HL-60 (cell line): Measurements from ENCODE around the gene RNF141.

ENCODE experiments used
- DNase-seq, 2 experiments: peaks; one replicate each; pipeline ENCODE4 v3.0.0-alpha.2; 2010 to 2020; ENCODE audit warnings: low read depth in 1 of 2, low spot score in 1 of 2
- H3K27ac ChIP-seq: fragments of 250-450 bp; sonication (Bioruptor Pico); replicated peaks from 2 replicates; pipeline ENCODE4 v1.5.1; 2020; ENCODE audit warnings: mild to moderate bottlenecking, moderate library complexity
- H3K27me3 ChIP-seq: fragments of 250-450 bp; sonication (Bioruptor Pico); 2 replicates; pipeline ENCODE4 v1.5.1; 2021; ENCODE audit warnings: mild to moderate bottlenecking, moderate library complexity; ENCODE audit not compliant: insufficient read depth, poor library complexity, severe bottlenecking
- H3K4me3 ChIP-seq: replicated peaks from 2 replicates; pipeline ENCODE4 v1.5.1; 2011; ENCODE audit warnings: mild to moderate bottlenecking, control low read depth, low read length; ENCODE audit not compliant: insufficient read depth
- CTCF ChIP-seq: IDR thresholded peaks from one replicate; pipeline ENCODE4 v1.5.1; 2011; ENCODE audit warnings: low read length, control low read depth, inconsistent platforms; ENCODE audit not compliant: insufficient read depth
- GABPA ChIP-seq: IDR thresholded peaks from 2 replicates; pipeline ENCODE4 v1.6.1; 2012; ENCODE audit warnings: low read depth
- POLR2AphosphoS5 ChIP-seq: IDR thresholded peaks from 2 replicates; pipeline ENCODE4 v1.6.1; 2012; ENCODE audit warnings: low read depth
- REST ChIP-seq: IDR thresholded peaks from 2 replicates; pipeline ENCODE4 v1.6.1; 2012; ENCODE audit warnings: low read depth; ENCODE audit not compliant: insufficient replicate concordance
- SPI1 ChIP-seq: IDR thresholded peaks from 2 replicates; pipeline ENCODE4 v1.6.1; 2012; ENCODE audit warnings: low read depth, mild to moderate bottlenecking, borderline replicate concordance

RNF141 gene

GRCh38 chr11:10561947-10562346, 21.0 kb upstream of the RNF141 start:
- DNase-seq = no peak
- TF ChIP-seq GABPA (no peak), POLR2AphosphoS5 (no peak), SPI1 (no peak), REST (no peak), CTCF (no peak)
- no peak overlapping the region for H3K4me3 ChIP-seq
- no peaks in the 10 kb centered on the region for H3K27me3 ChIP-seq
- H3K27ac ChIP-seq = no peak overlapping the region

- Histone ChIP-seq H3K4me3 (no peak overlapping the region), H3K27ac (no peak overlapping the region), H3K27me3 (no peaks in the 10 kb centered on the region)
- DNase-seq = no peak
- TF ChIP-seq GABPA (no peak), REST (no peak), POLR2AphosphoS5 (no peak), SPI1 (no peak), CTCF (no peak)
These were observed 20.2 kb upstream of the RNF141 start for GRCh38 chr11:10561043-10561818.

- TF ChIP-seq CTCF (no peak), SPI1 (no peak), POLR2AphosphoS5 (no peak), REST (no peak), GABPA (no peak)
- H3K4me3 ChIP-seq = no peak overlapping the region
- no peak for DNase-seq
- no peaks in the 10 kb centered on the region for H3K27me3 ChIP-seq
- no peak overlapping the region for H3K27ac ChIP-seq
These were observed 17.3 kb upstream of the RNF141 start for GRCh38 chr11:10558288-10558687.
